Cortex of kidney (tissue), 1 donor: ENCODE data around the gene ZNF625.

Experiments used
- DNase-seq: peaks from one replicate; lab custom pipeline; 2025; lab: John Stamatoyannopoulos, UW

Gene ZNF625

DNA sequence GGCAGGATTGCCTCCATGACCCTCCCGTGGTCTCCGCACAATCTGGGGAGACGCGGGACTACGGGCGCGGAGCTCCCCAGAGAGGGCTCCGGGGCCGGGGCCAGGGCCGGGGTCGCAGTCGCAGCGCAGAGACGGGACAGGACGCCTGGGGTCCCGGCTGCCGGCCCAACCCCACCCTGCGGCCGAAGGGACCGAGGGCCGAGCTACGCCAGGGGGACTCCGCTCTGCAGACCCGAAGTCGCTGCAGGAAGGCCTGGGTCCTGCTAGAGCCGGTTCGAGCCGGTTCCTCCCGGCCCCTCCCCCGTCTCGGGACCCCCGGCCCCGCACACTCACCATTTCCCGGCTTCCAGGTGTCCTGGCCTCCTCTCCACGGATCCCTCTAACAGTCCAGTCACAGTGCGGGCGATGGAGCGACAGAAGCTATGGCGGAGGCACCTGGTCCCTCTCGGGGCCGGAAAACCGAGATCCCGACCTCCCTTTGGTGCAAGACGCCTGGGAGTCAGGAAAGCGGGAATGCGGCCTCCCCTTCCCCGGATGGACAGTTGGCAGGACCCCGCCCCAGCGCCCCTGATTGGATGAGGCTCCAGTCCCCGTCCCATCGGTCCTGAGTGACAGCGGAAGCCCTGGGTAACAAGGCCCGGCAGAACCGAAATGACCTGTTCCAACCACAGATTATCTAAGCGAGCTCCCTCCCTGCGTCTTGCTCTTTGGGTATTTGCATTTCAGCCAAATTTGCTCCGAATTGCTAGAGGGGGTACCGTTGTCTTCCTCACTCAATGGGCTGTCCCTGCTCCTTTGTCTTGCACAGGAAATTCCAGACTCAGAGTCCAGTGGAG, at the start of gene ZNF625:
Gene ZNF625 (minus strand): TSS at position 512 of the 836 bp plus-strand sequence. CDS start 176 bp downstream, at position 336.
- no peak for DNase-seq

DNA sequence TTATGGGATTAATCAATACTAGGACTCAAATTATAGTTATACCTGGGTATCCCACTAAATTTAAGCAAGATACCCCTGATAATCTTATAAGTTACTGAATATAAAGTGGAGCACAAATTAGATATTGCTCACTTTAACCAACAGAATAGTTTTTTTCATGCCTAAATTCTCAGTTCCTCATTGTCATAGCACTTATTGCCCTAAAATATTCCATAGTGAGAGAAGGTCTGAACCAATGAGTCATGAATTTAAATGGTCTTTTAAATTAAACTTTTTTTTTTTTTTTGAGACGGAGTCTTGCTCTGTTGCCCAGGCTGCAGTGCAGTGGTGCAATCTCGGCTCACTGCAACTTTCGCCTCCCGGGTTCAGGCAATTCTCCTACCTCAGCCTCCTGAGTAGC, 48.8 kb upstream of the ZNF625 start:
- no peak for DNase-seq

DNA sequence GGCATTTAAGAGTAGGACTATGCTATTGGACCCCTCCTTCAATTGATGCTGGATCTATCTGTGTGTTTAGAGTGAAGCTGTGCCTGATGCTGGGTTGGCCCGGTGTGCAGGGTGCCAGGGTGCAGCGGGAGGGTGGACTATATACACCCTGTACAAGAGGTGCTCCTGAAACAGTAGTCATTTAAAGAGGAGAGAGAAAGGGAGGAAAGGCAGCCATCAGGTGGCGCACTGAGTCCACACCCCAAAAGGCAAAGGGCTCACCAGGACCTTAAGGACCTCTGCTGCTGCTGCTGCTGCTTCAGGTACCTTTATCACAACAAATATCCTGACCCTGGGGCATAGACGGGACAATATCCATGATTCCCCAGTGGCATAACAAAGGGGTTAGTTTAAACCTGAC, 45.7 kb upstream of the ZNF625 start:
- DNase-seq = no peak

DNA sequence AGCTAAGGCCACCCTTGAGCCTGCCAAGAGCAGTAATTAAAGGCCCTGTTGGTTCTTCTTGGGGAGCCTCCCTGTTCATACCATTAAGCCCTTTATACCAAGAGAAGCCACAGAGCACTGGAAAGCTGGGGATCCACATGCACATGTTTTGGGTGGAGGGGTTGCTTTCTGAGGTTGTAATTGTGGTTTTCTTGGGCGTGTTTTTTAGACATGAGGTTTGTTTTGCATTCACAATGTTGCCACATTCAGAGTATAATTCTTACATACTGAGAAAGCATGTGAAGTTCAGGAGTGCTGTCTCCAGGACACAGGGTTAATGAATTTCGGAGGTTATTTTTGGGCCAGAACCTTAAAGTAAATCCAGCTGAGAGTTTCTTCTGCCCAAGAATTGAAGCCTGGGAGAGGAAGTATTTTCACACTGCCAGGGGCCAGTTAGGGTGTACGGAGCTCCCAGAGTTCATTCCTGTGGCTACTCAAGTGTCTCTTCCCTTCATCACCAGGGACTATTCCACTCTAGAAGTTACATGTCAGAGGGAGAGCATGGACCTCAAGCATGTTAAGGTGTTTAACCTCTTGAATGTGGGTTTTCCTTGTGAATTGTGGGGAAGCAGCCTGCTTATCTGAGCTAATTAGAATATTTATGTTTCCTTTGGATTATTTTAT, 43.4 kb upstream of the ZNF625 start:
- no peak for DNase-seq

DNA sequence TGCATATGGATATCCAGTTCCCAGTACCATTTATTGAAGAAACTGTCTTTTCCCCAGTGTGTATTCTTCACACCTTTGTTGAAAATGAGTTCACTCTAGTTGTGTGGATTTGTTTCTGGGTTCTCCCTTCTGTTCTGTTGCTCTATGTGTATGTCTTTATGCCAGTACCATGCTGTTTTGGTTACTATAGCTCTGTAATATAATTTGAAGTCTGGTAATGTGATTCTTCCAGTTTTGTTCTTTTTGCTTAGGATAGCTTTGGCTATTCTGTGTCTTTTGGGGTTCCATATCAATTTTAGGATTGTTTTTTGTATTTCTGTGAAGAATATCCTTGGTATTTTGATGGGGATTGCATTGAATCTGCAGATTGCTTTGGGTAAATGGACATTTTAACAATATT, 41.6 kb upstream of the ZNF625 start:
- DNase-seq = no peak

DNA sequence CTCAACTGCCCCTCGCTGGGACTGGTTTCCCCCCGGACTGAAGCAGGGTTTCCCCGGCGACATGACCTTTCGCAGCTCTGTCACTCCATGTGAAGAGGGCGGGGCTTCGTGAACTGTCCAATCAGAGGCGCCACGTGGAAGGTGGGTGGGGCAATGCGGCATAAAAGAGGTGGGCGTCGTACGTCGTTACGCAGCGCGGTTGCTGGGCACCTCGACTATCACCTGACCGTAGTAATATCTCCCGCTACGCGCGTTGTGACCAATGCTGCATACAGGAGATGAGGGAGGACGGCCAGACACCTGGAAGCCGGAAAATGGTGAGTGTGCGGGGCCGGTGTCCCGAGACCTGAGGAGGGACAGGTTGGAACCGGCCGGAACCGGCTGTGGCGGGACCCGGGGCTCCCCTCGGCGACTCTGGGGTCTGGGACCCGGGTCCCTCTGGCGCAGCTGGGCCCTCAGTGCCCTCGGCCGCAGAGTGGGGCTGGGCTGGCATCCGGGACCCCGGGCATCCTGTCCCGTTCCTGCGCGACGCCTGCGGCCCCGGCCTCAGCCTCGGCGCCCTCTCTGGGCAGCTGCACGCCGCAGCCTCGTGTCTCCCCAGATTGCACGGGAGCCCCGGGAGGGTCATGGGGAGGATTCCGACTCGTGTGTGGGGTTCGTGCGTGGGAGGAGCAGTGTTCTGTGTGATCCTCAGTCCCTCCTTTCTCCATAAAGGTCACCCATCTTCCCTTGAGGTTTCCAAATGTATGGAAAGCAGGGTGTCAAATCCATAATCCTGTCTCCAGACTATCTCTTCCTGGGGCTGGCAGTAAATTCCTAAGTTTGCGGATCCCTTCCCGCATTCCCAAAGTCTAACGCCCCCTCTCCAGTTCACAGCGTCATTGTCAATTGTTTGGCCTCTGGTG, 38.5 kb upstream of the ZNF625 start:
- DNase-seq = no peak

DNA sequence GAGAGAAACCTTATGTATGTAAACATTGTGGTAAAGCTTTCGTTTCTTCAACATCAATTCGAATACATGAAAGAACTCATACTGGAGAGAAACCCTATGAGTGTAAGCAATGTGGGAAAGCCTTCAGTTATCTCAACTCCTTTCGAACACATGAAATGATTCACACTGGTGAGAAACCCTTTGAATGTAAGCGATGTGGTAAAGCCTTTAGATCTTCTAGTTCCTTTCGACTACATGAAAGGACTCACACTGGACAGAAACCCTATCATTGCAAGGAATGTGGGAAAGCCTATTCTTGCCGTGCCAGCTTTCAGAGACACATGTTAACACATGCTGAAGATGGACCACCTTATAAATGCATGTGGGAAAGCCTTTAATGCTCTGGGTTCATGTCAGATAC, 31.1 kb upstream of the ZNF625 start:
- DNase-seq = no peak

DNA sequence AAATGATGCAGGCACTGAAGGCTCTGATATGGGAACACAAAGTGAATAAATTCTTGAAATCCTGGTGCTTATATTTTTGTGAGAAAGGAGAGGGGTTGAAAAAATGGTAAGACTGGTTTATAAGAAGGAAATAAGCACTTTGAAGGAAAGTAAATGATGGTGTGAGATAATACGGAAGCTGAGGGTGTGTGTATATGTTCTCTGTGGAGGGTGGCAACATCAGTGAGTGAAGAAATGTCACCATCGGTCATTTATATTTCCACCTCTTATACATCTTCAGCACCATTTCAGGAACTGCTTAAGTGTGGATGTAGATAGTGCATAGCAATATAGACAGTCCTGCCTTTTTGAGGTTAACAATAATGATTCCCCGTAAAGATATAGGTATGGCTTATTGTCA, 23.8 kb upstream of the ZNF625 start:
- DNase-seq = no peak

DNA sequence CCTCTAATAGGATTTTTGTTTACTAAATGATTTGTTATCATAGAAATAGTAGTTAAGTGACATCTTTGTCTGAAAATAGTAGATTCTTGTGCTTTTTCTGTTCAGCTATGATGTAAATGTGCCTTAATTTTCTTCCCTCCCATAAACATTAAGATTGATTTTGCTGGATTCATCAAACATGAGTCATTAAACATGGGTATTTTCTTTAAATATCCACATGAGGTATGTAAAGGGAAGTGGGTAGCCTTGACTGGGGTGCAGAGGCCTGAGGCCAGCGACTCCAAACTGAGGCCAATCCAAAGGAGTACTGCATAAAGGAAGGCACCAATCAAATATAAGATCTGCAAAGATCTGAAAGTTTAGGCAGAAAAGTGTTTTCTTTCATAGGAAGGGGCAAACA, 10.1 kb upstream of the ZNF625 start:
- DNase-seq = no peak

DNA sequence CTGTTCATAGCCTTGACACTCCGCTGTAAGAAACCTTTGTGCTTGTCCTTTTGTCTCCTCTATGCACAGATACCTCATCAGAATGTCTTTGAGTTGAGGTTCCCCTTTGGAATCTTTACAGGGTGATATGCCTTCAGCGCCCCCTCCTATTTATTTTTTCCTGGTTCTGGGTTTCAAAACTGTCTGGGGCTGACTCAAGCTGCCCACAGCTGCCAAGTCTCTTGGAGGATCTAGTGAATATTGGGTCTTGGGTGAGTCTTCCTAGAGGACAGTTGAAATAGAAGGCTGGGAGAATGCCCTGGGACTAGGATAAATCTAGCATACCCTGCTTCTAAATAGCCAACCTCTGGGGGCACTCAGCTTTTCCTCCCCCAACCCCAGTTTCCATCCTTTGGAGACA, 7.3 kb upstream of the ZNF625 start:
- no peak for DNase-seq

DNA sequence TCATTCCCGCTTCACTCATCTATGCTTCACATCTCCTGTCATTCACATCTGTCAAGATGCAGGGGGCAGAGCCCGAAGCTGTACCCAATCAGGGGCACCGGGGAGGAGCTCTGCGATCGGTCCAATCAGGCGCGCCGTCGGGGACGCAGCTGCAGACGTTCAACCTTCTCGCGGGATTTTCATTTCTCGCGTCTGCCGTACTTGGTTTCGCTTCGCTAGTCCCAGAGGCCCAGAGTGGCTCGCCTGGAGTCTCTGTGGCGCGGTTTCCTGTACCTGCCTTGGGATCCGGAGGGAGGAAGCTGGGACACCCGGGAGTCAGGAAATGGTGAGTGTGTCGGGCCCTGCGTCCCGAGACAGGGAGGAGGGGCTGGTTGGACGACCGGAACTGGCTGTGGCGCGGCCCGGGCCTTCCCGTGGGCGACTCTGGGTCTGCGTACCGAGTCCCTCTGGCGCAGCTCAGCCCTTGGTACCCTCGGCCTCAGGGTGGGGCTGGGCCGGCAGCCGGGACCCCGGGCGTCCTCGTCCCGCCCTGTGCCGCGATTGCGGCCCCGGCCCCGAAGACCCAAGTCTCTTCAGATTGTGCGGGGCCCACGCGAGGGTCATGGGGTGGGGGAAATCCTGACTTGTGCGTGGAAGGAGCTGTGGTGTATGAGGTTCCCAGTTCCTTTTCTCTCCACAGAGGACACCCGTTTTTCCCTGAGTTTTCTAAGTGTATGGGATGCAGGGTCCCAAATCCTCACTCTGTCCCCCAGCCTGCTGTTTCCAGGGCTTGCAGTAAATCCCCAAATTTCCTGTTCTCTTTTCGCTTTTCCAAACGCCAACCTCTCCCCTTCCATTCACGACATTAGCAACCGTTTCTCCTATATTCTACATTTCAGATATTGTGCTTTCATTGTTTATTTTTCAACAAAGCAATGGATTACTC, 6.6 kb upstream of the ZNF625 start, which contains the start of gene ZNF136:
Gene ZNF136 (plus strand): TSS at position 215 of the 925 bp plus-strand sequence. CDS start 108 bp downstream, at position 323.
- no peak for DNase-seq

DNA sequence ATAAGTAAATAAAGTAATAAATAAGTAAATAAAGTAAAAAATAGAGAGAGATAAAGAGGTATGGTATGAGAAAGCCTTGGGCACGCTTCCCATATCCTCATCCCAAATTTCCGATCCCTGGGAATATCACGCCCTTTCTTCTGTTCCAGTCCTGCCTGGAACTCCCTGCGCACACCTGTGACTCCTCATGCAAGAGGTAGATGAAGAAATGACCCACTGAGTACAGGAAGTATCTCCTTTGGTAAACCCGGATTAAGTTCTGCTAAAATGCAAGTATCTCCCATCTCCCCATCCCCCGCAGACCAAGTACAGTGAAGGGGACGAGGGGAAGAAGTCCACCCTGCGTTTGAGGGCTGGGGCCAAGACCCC, 6.0 kb upstream of the ZNF625 start:
- DNase-seq = no peak

DNA sequence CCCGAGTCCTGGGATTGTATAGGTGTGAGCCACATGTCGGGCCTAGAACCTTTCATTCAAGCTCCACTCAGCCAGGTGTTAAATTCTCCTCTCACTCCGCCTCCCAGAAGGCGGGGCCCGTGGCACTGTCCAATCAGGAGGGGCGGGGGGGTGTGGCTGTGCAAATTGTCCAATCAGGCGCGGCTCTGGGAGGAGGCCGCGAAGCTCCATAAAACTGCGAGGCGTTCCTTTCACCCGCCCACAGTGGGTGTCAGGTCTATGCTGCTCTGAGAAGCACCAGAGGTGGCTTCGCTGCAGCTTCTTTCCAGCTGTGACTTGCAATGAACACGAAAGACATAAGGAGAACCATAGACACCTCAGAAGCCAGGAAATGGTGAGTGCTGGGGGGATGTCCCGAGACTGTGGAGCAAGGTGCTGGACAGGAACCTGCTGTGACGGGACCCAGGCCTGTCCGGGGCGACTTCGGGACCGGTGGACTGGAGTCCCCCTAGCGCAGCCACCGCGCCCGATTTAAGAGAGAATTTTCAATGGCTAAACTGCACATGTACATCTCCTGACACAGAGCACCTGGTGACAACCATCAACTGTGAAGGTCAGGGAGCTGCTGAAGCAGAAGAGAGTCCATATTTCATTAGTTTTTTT, 3.4 kb upstream of the ZNF625 start:
- DNase-seq = no peak

DNA sequence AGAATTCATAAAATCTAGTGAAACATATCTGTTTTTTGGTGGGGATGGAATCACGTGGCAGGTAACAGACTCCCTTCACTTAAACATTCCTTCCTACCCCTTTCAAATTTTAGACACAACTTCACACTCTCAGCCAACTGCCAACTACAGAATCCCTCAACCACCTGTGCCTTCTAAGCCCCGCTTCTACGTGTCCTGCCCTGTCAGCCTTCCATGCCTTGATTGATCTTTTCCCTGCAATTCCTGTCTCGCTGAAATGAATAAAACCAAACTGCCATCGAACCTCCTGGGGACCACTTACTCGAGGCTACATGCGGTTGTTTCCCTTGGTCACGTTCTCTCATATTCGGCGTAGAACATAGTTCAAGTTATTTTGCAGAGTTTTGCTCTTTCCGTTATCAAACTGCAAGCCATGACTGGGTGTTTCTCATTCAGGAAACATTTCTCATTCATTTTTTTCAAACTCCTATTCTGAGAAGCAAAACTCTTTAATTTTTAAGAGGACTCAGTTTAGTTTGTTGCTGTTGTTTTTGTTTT, 1.1 kb downstream of the ZNF625 start:
- no peak for DNase-seq

DNA sequence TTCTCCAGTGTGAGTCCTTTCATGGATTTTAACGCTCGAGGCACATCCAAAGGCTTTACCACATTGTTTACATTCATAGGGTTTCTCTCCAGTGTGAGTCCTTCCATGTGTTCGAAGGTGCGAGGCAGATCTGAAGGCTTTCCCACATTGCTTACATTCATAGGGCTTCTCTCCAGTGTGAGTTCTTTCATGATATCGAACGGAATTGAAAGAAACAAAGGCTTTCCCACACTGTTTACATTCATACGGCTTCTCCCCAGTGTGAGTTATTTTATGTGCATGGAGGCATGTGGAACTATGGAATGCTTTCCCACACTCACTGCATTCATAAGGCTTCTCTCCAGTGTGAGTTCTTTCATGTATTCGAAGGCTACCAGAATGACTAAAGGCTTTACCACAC, 11.2 kb downstream of the ZNF625 start:
- no peak for DNase-seq

DNA sequence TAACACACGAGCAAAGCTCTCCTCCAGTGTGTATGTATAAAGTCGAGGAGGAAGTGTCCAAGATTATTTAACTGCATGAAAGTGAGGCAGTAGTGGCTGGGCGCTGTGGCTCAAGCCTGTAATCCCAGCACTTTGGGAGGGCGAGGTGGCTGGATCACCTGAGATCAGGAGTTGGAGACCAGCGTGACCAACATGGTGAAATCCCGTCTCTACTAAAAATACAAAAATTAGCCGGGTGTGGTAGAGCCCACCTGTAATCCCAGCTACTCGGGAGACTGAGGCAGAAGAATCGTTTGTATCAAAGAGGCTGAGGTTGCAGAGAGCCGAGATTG, 15.2 kb downstream of the ZNF625 start:
- no peak for DNase-seq

DNA sequence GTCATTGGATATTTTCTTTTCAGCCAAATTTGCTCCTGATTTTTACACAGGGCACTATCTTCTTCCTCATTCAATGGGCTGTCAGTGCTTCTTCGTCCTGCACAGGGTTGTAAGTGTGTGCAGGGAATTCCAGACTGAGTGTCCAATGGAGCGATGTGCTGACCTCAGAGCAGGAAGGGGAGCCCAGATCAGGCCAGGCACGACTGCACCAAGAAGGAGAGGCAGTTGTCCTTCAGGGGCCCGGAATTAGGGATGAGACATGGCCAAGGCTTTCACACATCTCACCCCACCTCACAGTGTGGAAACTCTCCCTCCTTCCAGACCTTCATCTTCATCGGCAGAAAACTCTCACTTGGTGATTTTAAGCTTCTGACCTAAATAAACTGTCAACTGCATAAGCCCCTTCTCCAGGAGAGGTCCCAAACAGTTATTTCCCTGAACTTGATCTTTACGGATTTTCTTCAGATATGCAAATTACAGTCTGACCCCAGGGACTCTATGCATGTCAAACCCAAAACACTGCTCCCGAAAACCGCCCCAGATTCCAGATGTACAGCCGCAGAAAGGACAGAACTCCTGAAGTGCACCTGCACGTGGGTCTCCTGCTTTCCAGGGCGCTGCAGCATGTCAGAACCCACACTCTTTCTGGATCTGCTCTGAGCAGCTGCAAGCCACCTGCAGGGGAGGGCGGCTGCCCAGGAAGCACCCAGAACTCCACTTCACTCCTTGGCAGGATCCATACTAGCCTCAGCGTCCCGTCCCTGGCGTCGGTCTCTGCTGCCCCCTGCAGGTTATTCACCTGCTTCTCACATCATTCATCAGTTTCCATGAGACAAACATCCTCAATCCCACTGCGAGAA, 15.8 kb downstream of the ZNF625 start:
- no peak for DNase-seq

DNA sequence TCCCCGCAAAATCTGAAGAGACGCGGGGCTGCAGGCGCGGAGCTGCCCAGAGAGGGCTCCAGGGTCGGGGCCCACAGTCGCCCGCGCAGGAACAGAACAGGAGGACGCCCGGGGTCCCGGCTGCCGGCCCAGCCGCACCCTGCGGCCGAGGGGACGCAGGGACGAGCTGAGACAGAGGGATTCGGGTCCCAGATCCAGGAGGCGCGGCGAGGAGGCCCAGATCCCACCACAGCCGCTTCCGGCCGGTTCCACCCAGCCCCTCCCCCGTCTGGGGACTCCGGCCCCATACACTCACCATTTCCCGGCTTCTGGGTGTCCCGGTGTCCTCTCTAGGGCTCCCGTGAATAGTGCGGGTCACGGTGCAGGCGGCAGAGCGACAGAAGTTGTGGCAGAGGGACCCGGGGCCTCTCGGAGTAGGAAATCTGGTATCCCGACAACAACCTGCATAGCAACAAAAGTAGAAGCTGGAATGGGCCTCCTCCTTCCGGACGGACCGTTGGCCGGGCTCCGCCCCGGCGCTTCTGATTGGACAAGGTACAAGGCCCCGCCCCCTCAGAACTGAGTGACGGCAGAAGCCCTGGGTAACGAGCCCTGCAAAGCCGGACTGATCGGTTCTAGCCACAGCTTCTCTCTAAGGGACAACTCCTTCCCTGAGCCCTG, 16.5 kb downstream of the ZNF625 start, which contains the start of gene ZNF20:
Gene ZNF20 (minus strand): TSS at position 466 of the 660 bp plus-strand sequence. CDS start 168 bp downstream, at position 298.
- no peak for DNase-seq

DNA sequence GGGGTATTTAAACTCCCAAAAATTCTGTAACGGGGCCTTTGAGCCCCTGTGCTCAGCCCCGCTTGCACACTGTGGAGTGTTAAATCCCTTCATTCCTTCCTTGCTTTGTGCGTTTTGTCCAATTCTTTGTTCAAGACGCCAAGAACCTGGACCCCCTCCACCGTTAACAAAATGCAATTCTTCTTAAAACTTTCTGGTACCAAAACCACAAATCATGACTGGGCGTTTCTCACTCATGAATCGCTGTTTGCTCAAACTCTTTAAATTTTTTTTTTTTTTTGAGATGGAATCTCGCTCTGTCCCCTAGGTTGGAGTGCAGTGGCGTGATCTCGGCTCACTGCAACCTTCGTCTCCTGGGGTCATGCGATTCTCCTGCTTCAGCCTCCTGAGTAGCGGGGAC, 17.3 kb downstream of the ZNF625 start:
- no peak for DNase-seq
